Ishikawa (cell line): ENCODE results near the gene MEGF11.

Experiments
- CEBPB ChIP-seq: IDR thresholded peaks from 2 replicates; pipeline ENCODE4 v1.6.1; 2012
- CREB1 ChIP-seq: IDR thresholded peaks from 2 replicates; pipeline ENCODE4 v1.6.1; 2012; ENCODE audit warnings: low read depth
- EGR1 ChIP-seq: IDR thresholded peaks from 2 replicates; pipeline ENCODE4 v1.6.1; 2012
- EP300 ChIP-seq: IDR thresholded peaks from 2 replicates; pipeline ENCODE4 v1.6.1; 2012; ENCODE audit warnings: borderline replicate concordance
- FOXM1 ChIP-seq: IDR thresholded peaks from 2 replicates; pipeline ENCODE4 v1.6.1; 2012; ENCODE audit warnings: low read depth, borderline replicate concordance
- RAD21 ChIP-seq: IDR thresholded peaks from 2 replicates; pipeline ENCODE4 v1.6.1; 2012; ENCODE audit warnings: low read depth
- USF1 ChIP-seq: IDR thresholded peaks from 2 replicates; pipeline ENCODE4 v1.6.1; 2012
- ZBTB7A ChIP-seq: IDR thresholded peaks from 2 replicates; pipeline ENCODE4 v1.6.1; 2012; ENCODE audit warnings: low read depth
- TF ChIP-seq, protein P1 (sequence below): IDR thresholded peaks from 2 replicates; pipeline ENCODE4 v1.6.1; 2012; ENCODE audit warnings: low read depth, mild to moderate bottlenecking

- TF ChIP-seq ZBTB7A (no peak), USF1 (no peak), EGR1 (no peak), RAD21 (no peak), CEBPB (no peak), FOXM1 (no peak), CREB1 (no peak), EP300 (no peak)
- TF ChIP-seq, protein P1, sequence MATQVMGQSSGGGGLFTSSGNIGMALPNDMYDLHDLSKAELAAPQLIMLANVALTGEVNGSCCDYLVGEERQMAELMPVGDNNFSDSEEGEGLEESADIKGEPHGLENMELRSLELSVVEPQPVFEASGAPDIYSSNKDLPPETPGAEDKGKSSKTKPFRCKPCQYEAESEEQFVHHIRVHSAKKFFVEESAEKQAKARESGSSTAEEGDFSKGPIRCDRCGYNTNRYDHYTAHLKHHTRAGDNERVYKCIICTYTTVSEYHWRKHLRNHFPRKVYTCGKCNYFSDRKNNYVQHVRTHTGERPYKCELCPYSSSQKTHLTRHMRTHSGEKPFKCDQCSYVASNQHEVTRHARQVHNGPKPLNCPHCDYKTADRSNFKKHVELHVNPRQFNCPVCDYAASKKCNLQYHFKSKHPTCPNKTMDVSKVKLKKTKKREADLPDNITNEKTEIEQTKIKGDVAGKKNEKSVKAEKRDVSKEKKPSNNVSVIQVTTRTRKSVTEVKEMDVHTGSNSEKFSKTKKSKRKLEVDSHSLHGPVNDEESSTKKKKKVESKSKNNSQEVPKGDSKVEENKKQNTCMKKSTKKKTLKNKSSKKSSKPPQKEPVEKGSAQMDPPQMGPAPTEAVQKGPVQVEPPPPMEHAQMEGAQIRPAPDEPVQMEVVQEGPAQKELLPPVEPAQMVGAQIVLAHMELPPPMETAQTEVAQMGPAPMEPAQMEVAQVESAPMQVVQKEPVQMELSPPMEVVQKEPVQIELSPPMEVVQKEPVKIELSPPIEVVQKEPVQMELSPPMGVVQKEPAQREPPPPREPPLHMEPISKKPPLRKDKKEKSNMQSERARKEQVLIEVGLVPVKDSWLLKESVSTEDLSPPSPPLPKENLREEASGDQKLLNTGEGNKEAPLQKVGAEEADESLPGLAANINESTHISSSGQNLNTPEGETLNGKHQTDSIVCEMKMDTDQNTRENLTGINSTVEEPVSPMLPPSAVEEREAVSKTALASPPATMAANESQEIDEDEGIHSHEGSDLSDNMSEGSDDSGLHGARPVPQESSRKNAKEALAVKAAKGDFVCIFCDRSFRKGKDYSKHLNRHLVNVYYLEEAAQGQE = no peak
Observed at GRCh38 chr15:65942436-65942835, 311.1 kb downstream of the MEGF11 start.
